GM21619 (cell line): ENCODE data around the gene RPAP2.
"Not testable (repeated sequence)": the region's sequence is repeated elsewhere in the genome, so short reads cannot be mapped to it uniquely, and the experiment has no call there.

Experiments used
- ATAC-seq: cut with Tn5 transposase; IDR thresholded peaks from one replicate; pipeline ENCODE4 v1.9.1; 2021; ENCODE audit not compliant: unreplicated experiment

RPAP2 gene

DNA sequence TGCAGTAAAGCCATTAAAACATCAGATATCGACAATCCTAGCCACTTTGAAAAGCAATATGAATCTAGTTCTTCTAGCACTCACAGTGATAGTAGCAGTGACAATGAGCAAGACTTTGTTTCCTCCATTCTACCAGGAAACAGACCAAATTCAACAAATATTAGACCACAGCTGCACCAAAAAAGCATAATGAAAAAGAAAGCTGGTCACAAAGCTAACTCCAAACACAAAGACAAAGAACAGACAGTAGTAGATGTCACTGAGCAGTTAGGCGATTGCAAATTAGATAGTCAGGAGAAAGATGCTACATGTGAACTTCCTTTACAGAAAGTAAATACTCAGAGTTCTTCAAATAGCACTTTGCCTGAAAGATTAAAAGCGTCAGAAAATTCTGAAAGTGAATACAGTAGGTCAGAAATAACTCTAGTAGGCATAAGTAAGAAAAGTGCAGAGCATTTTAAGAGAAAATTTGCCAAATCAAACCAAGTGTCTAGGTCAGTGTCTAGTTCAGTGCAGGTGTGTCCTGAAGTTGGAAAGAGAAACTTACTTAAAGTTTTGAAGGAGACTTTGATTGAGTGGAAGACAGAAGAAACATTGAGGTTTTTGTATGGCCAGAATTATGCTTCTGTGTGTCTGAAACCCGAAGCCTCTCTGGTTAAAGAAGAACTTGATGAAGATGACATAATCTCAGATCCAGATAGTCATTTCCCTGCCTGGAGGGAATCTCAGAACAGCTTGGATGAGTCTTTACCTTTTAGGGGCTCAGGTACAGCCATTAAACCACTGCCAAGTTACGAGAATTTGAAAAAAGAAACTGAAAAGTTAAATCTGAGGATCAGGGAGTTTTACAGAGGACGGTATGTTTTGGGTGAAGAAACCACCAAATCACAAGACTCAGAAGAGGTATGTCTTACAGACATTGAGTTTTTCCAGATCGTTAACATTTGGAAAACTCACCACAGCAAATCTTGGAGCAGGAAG lies 24.9 kb downstream of the RPAP2 start:
- ATAC-seq, result no peak

DNA sequence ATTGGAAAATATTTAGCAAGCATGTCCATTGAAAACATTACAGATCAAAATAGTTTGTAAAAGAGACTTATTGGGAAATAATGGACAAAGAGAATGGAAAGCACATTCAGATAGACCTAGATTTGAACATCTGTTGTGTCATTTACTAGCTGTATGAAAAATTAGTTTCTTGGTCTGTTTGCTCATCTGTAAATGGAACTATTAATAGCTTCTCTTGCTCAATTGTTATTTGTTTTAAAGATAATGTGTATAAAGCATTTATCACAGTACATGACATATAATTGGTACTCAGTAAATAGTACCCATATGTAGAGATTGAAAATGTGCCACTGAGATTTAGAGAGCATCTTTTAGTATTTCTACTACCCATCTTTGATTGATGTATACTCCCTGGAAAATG lies 25.9 kb downstream of the RPAP2 start:
- ATAC-seq, result no peak

DNA sequence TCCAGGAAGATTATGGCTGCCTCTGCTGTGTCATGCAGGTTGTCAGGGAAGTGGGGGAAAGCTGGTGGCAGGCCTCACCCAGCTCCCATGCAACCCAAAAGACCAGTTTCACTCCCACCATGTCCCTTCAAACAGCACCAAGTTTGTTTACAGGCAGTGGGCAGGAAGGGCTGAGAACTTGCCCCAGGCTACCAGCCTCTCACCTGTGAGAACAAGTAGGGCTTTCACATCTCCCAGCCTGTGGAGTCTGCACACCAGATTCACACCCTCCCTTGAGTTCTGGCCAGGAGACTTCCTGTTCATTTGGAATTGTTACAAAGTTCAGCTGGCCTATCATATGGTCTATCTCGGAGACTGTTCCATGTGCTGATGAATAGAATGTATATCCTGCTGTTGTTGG lies 27.8 kb downstream of the RPAP2 start:
- ATAC-seq, result no peak

DNA sequence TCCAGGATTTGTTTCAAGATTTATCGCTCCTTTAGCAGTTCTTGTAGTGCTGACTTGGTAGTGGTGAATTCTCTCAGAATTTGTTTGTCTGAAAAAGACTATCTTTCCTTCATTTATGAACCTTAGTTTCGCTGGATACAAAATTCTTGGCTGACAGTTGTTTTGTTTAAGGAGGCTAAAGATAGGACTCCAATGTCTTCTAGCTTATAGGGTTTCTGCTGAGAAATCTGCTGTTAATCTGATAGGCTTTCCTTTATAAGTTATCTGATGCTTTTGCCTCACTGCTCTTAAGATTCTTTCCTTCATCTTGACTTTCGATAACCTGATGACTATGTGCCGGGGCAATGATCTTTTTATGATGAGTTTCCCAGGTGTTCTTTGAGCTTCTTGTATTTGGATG lies 28.9 kb downstream of the RPAP2 start:
- ATAC-seq, result no peak

DNA sequence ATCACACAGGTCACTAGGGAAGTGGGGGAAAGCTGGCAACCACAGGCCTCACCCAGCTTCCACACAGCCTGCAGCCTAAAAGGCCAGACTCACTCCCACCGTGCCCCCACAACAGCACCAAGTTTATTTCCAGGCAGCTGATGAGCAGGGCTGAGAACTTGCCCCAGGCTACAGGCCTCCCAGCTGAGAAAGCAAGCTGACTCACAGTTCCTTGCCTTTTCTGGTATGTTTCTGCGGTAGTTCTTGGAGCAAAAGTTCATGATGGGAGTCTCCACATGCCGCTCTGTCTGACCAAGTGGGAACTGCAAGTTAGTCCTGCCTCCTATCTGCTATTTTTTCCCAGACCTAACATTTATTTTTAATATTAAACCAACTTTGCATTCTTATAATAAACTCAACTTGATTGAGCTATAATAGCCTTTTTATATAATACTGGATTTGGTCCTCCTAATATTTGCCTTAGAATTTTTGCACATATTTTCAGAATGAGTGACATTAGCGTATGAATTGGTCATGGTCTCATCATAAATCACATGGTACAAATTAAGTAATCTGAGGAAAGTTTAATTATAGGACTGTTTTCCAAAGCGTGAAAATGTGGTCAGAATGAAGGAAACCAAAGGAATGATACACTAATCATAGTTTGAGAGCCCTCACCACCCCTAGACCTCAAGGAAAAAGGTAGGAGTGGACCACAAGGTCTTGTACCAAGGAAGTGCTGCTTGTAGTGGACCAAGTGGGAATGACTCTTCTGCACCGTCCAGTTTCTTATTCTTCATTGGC lies 30.7 kb downstream of the RPAP2 start:
- ATAC-seq, result no peak

DNA sequence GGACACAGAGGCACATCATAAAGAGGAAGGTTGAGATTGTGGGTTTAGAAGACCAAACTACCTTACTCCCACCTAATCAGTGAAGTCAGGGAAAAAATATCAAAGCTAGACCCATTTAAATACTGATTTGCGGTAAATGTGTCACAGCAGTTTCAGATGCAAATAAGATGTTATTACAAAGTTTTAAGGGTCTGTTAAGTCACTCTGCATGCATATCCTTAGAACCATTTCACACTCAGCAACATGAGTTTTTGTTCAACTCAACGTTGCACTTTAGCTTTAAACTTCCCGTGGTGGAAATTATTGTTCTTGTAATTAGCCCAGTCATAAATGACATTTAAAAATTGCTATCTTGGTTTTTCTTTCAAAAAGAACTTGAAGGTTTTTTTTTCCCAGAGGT lies 34.8 kb downstream of the RPAP2 start:
- ATAC-seq, result no peak

DNA sequence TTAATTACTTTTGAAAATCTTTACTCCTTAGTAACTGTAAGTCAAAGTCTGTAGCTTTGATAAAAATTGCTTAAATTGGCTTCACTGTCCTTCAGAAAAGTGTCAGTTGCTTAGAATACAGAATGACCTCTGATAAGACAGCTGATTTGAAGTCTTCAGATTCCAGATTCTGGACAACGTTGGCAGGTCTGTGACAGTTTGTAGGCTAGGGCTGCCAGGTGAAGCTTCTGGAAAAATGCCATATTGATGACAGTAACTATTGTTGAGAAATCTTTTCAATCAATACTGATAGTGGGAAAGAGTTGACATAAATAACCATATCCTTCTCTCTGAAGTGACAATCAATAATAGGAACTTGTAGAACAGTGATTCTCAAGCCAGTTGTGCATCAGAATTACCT lies 41.3 kb downstream of the RPAP2 start:
- no peak for ATAC-seq

DNA sequence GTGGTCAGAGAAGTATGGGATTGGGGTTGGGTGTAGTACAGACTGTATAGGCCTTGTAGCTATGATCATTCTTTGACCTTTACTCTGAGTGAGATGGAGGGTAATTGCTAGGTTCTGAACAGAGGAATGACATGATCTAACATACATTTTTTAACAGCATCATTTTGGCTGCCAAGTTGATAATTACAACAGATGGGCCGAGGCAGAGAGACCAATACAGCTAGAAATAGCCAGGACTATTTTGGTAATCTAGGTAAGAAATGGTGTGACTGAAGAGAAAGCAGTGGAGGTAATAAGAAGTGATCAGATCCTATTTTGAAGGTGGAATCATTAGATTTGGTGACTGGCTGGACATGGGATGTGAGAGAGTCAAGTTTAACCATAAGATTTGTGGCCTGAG lies 43.5 kb downstream of the RPAP2 start:
- ATAC-seq, result no peak

DNA sequence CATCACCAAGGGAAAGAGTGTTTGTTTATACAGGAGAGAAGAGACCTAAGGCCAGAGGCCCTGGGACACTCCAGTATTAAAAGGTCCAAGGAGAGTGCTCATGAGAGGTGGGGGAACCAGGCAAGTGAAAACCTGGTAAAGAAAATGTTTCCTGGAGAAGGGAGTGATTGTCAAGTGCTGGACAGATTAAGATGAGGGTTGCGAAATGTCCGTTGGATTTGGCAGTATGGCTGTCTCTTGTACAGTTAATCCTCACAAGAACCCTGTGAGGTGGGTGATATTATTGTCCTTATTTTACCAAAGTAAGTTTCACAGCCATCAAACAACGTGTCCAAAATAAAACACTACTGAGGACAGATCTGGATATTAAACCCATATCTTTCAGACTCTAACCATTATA lies 44.2 kb downstream of the RPAP2 start:
- no peak for ATAC-seq

DNA sequence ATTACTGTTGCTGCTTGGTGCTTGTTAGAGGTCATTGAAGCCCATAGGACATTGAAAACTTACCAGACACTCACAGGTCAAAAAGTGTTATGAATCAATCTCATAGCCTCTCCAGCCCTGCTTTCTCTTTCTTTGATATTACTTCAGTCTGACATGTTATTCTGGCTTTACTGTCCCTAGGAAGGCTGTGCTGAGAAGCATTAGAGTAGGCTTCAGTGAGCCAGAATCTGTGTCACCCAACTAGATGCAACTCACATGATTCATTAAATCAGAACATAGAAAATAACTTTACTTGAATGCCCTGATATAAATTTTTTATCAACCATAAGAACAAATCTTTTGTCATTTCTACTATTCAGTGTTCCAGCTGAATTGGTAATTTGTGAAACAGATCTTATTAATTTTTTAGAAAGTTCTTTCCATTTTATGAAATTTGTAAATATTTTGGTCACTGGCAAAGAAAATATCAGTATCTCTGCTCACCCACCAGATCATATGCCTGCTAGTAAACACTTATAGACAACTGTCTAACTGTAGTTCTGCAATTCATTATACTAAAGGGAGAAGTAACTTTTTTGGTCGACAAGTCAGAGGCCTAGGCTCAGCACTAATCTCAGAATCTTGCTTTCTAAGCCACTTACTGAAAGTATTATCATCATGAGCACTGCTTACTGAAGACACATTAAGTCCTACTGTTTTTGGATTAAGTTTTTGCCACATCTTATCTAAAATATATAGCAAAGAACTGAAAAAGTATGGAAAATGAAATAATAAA lies 48.2 kb downstream of the RPAP2 start:
- ATAC-seq, result no peak

DNA sequence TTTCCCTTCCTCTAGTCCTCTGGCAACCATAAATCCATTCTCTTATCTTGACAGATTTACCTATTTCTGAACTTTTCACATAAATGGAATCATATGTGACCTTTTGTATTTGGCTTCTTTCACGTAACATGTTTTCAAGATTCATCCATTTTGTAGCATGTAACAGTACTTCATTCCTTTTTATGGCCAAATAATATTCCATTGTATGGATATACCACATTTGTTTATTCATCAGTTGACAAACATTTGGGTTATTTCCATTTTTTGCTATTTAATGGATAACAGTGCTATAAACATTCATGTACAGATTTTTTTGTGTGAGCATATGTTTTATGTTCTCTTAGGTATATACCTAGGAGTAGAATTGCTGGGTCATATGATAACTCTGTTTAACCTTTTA lies 54.0 kb downstream of the RPAP2 start:
- ATAC-seq, result no peak

DNA sequence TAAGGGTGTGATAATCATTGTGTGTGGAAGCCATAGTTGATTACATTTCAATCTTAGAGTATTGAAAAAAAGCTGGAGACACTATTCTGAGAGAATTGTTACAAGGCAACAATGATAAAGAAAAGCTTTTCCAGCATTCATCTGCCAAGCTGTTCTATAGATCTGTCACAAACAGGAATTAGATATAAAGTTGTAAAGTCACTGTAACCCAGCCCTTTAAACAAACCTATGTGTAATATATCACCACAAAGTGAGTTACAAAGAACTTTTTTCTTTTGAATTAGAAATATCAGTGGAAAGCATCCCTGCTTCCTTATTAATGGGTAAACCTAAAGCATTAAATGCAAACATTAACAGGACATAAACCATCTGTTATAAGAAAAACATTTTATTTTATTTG lies 55.4 kb downstream of the RPAP2 start:
- no peak for ATAC-seq

DNA sequence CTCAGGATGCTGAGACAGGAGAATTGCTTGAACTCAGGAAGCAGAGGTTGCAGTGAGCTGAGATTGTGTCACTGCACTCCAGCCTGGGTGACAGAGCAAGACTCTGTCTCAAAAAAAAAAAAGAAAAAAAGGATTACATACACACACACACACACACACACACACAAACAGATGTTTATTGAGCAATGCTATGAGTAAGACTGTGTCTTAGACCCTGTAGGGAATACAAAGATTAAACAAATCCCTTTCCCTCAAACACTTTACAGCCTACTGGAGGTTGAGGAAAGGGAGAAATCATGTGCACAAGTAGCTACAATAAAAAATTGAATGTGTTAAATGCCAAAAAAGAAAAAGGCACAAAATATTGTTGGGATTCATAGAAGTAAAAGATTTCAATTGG lies 58.1 kb downstream of the RPAP2 start:
- no peak for ATAC-seq

DNA sequence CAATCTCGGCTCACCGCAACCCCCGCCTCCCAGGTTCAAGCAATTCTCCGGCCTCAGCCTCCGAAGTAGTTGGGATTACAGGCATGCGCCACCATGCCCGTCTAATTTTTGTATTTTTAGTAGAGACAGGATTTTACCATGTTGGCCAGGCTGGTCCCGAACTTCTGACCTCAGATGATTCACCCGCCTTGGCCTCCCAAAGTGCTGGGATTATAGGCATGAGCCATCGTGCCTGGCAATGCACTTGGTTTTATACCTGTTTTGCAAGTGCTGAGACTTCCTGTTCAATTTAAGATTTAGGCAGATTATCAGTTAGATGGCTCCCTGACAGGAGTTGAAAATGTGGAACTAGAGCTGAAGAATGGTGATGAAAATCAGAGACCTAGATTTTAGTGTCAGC lies 60.5 kb downstream of the RPAP2 start:
- not testable (repeated sequence) for ATAC-seq

DNA sequence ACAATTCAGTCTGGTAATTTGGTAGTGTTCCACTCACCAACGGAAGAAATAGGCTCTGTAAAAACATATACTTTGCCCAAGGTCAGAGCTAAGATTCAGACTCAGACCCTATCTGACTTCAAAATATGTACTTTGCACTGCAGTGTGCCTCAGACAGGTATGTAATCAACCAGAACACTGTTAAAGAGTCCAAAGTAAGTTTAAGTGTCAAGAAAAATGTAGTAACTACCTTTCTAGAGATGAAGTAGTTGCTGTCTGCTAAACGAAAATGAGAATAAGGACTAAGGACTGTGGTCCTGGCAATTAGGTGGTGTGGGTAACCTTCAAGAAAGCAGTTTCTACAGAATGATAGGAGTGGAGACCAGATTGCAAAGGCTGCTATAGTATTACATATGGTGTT lies 61.1 kb downstream of the RPAP2 start:
- ATAC-seq, result no peak

DNA sequence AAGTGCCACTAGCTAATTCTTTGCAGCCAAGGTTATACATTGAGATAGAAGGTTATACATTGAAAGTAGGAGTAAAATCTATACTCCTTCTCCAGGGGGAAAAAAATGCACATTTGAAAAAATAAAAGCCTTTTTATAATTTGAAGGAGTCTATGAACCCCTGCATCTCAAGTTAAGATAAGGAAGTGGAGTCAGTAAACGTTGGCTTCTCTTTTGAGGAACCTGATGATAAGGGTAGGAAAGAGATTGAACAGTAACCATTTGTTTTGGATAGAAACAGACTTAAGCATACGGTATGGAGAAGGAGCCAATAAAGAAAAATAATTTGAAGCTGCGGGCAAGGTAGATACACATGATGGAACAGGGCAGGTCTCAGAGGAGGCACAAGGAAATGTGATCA lies 64.1 kb downstream of the RPAP2 start:
- ATAC-seq, result no peak

DNA sequence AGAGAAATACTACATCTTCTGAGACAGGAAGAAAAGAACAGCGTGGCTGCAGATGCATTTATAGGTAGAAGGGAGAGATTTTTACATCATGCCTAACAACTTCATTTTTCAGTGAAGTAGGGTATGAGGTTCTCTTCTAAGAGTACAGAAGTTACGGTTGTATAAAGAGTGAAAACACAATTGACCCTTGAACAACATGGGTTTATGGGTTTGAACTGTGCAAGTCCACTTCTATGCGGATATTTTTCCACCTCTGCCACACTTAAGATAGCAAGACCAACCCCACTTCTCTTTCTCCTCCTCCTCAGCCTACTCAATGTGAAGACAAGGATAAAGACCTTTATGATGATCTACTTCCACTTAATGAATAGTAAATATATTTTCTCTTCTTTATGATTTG lies 64.5 kb downstream of the RPAP2 start:
- ATAC-seq, result no peak

DNA sequence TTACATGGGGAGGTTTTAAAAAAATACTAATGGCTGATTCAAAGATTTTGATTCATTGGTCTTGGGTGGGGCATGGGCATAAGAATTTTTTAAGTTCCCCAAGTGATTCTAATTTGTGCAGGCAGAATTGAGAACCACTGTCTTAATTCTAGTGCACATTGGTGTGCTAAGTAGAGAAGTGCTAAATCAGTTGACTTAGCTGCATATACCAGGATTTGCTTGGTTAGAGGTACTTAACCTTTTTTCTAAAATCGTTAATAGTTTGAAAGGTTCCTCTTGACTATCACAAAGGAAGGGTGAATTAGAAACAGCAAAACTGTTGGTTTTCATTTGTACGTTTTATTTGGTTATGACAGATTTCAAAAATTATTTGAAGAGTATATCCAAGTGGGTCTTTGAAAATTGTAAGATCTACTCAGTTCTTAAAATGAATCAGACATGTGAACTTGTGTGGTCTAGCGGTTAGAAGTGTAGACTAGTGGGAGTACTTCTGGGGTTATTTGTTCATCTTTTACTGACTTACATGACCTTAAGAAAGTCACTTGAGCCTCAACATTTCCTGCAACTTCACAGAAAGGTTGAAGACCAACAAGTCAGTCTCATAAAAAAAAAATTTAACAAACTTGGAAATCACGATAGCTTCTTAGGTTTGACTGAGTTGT lies 66.7 kb downstream of the RPAP2 start:
- peak; percentile 54 for ATAC-seq

DNA sequence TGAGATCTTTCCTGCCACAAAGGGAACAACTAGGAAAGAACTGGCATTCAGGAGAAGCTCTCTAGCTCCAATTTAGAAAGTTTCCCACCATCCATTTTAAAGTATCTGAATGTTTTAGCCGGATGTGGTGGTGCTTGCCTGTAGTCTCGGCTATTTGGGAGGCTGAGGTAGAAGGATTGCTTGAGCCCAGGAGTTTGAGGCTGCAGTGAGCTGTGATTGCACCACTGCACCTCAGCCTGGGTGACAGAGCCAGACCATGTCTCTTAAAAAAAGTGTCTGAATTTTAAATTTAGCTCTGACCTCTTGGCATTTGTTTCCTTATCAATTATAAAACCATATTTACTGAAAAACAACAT lies 67.2 kb downstream of the RPAP2 start:
- no peak for ATAC-seq

DNA sequence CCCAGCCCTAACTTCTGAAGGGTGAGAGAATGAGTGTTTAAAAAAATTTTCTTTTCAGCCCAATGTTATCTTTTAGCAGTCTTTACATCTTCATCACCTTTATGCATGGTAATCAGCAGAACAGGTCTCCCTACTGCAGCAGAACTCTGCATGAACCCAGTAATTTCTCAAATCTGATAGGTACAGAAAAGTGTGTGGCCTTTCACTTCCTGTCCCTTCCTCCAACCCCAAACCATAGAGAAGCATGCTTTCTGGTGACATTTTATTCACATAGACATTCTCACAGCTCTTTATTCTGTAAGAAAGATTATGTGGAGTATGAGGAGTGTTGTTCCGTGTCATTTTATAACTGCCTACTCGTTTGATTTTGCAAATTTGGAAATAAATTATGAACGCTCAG lies 68.6 kb downstream of the RPAP2 start:
- ATAC-seq, result no peak

DNA sequence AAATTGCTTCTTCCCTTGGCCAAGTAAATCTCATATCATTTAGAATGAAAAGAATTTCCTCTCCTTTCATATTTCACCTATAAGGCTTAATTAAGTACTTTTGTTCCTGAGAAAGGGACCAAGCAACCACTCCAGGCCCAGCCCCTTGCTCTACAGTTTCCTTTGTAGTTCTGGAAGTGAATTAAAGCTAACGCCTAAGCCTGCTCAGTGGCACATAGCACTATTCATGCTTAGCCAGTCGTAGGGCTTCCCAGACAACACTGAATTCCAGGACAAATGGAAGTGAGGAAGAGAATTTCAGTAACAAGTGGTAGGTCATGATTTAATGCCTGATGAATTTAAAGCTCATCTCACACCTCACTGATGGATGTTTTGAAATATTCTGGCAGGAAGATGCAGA lies 73.3 kb downstream of the RPAP2 start:
- ATAC-seq, result no peak
